A549 (cell line): ENCODE results near the gene ITGB8. TPM values are rescaled to one million over a fixed set of nuclear protein-coding genes. Genes with fewer than 3 reads are reported as not detected.

Source experiments
- ATAC-seq, 2 experiments: fragments of 200-7000 bp in 1 of 2; fragments of >200 bp in 1 of 2; cut with Nextera tagmentation in 1 of 2; cut with Tn5 transposase in 1 of 2; 3 replicates each; pipeline versions ENCODE4 v1.8.0 to v1.9.1; 2018 to 2020; ENCODE audit warnings: mild to moderate bottlenecking in 1 of 2, moderate library complexity in 1 of 2
- CTCF ChIA-PET: fragments of 300-600 bp; sonication (Branson Sonifier 250); formaldehyde crosslinking; extraction: SDS; loops from one replicate; lab custom pipeline; 2021; ENCODE audit warnings: antibody characterized with exemption, inconsistent platforms; lab: Yijun Ruan, JAX
- POLR2A ChIA-PET: fragments of 350-600 bp; formaldehyde crosslinking; extraction: SDS; loops from one replicate; lab custom pipeline; 2021; ENCODE audit warnings: antibody characterized with exemption, inconsistent platforms; lab: Yijun Ruan, JAX
- DNase-seq, 2 experiments: peaks; one replicate each; pipeline versions ENCODE4 v3.0.0 to v3.0.0-alpha.2; 2011 to 2016; ENCODE audit warnings: low read depth in 1 of 2, low spot score in 1 of 2
- FAIRE-seq: peaks from 2 replicates; lab custom pipeline; 2011; peaks lifted over from hg19 to GRCh38; lab: Jason Lieb, UNC
- H3K27ac ChIP-seq, 2 experiments: fragments of >200 bp; sonication (Bioruptor Twin); formaldehyde crosslinking; 3 replicates each; pipeline ENCODE4 v1.5.1; 2016 to 2017
- H3K4me1 ChIP-seq: fragments of >200 bp; sonication (Bioruptor Twin); formaldehyde crosslinking; 3 replicates; pipeline ENCODE4 v1.6.1; 2016
- H3K4me2 ChIP-seq: fragments of >200 bp; sonication (Bioruptor Twin); formaldehyde crosslinking; 3 replicates; pipeline ENCODE4 v1.6.1; 2016
- H3K4me3 ChIP-seq: fragments of >200 bp; sonication (Bioruptor Twin); formaldehyde crosslinking; 3 replicates; pipeline ENCODE4 v1.5.1; 2016
- H3K9me3 ChIP-seq: fragments of >200 bp; sonication (Bioruptor Twin); formaldehyde crosslinking; 3 replicates; pipeline ENCODE4 v1.6.1; 2016
- EHMT2 ChIP-seq: fragments of 200-600 bp; sonication (generic); IDR thresholded peaks from 2 replicates; pipeline ENCODE4 v1.6.1; 2016; ENCODE audit warnings: antibody characterized with exemption, low read depth, mild to moderate bottlenecking, moderate library complexity
- JUNB ChIP-seq: fragments of >200 bp; sonication (Bioruptor Twin); formaldehyde crosslinking; IDR thresholded peaks from 2 replicates; pipeline ENCODE4 v1.6.1; 2016
- KDM5A ChIP-seq: fragments of 200-600 bp; sonication (generic); IDR thresholded peaks from 2 replicates; pipeline ENCODE4 v1.6.1; 2016; ENCODE audit warnings: antibody characterized with exemption, mild to moderate bottlenecking
- MYC ChIP-seq: IDR thresholded peaks from 2 replicates; pipeline ENCODE4 v1.6.1; 2012; ENCODE audit warnings: mild to moderate bottlenecking, inconsistent platforms, low read length, improper control_type of control experiment, borderline replicate concordance
- NFE2L2 ChIP-seq: fragments of 150-350 bp; conservative IDR thresholded peaks from 2 replicates; pipeline ENCODE4 v1.6.1; 2014; ENCODE audit warnings: low read length
- NPAS2 ChIP-seq: fragments of 250-450 bp; sonication (Bioruptor Pico); IDR thresholded peaks from 2 replicates; pipeline ENCODE4 v1.8.0; 2022; ENCODE audit warnings: mild to moderate bottlenecking, moderate library complexity, borderline replicate concordance
- POLR2A ChIP-seq: IDR thresholded peaks from 2 replicates; pipeline ENCODE4 v1.6.1; 2012; ENCODE audit warnings: mild to moderate bottlenecking, low read length
- POLR2AphosphoS2 ChIP-seq: conservative IDR thresholded peaks from 2 replicates; pipeline ENCODE4 v1.6.1; 2012; ENCODE audit warnings: low read length, improper control_type of control experiment, inconsistent platforms
- RAD21 ChIP-seq, 2 experiments: fragments of >200 bp in 1 of 2; sonication (Bioruptor Twin) in 1 of 2; formaldehyde crosslinking in 1 of 2; IDR thresholded peaks in 1 of 2; conservative IDR thresholded peaks in 1 of 2; 2 replicates in 1 of 2; 3 replicates in 1 of 2; pipeline ENCODE4 v1.6.1; 2012 to 2018; ENCODE audit warnings: inconsistent platforms in 1 of 2
- RARB ChIP-seq: fragments of 250-450 bp; sonication (Bioruptor Pico); IDR thresholded peaks from 2 replicates; pipeline ENCODE4 v1.8.0; 2021; ENCODE audit warnings: mild to moderate bottlenecking, moderate library complexity
- RFX5 ChIP-seq: fragments of 450-650 bp; IDR thresholded peaks from 2 replicates; pipeline ENCODE4 v1.7.1; 2014; ENCODE audit warnings: antibody characterized with exemption, mild to moderate bottlenecking, moderate library complexity
- SREBF2 ChIP-seq: fragments of 450-650 bp; IDR thresholded peaks from 2 replicates; pipeline ENCODE4 v1.6.1; 2014; ENCODE audit warnings: mild to moderate bottlenecking, moderate library complexity
- TFCP2L1 ChIP-seq: fragments of 250-450 bp; sonication (Bioruptor Pico); IDR thresholded peaks from 2 replicates; pipeline ENCODE4 v1.5.0; 2021; ENCODE audit warnings: mild to moderate bottlenecking
- ZC3H11A ChIP-seq: fragments of 450-650 bp; IDR thresholded peaks from 2 replicates; pipeline ENCODE4 v1.6.1; 2014; ENCODE audit warnings: antibody characterized with exemption, mild to moderate bottlenecking
- ZNF302 ChIP-seq: fragments of 250-450 bp; sonication (Bioruptor Pico); IDR thresholded peaks from 2 replicates; pipeline ENCODE4 v1.9.0; 2021; ENCODE audit warnings: inconsistent platforms, mild to moderate bottlenecking, moderate library complexity
- WGBS: methylation state at CpG from one replicate; pipeline ENCODE4 v1.1.6; 2017; ENCODE audit errors: missing lambda C conversion rate; 5-methylcytosine and 5-hydroxymethylcytosine counted together
- polyA plus RNA-seq, 4 experiments: library from polyadenylated mRNA; depleted of rRNA in 3 of 4; stranded (reverse); fragments of >200 nt; fragmentation: RNase III in 1 of 4; extraction: RNeasy Plus Mini Kit Qiagen cat#74134 plus additional on column Dnase treatment in 1 of 4; gene quantifications; 2 replicates in 3 of 4; 3 replicates in 1 of 4; pipeline ENCODE4 v1.2.3, GENCODE V29; 2011 to 2017
- TF ChIP-seq, protein P1 (sequence below): fragments of >200 bp; sonication (Bioruptor Twin); formaldehyde crosslinking; IDR thresholded peaks from 3 replicates; pipeline ENCODE4 v1.5.1; 2016

Gene ITGB8
- polyA plus RNA-seq, 2 of the 4 experiments (the other 2 are of a cell fraction) = 0.39 to 0.67 TPM

DNA sequence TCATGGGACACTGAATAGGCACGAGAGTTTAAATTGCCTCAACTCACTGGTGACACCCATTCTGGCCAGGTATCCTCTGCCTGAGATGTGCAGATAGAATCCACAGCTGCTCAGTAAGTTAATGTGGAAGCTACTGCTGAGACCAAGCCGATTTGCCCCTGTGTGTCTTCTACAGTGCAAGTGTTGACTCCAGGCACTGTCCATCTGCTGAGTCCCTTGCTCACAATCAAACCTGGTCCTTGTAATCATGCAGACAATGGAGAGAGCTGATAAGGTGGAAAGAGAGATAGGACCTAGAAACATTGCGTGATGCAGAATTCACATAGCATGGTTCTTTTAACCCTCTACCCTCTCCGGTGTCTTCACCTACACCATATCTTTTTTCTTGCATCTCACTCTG, 101.4 kb downstream of the ITGB8 start:
- no peak overlapping the region for H3K4me2 ChIP-seq
- CTCF ChIA-PET = interaction anchor here (1.5 kb wide), 1 partner anchor 9 kb away, joined by 4 read pairs; no protein-coding TSS in a partner anchor
- H3K27ac ChIP-seq = no peak overlapping the region
- H3K9me3 ChIP-seq = no peaks in the 10 kb centered on the region
- POLR2A ChIA-PET = no interaction called here
- 39% methylated on average over 4 of the region's 4 CpGs for WGBS
- no peak overlapping the region for H3K4me3 ChIP-seq
- FAIRE-seq (no peak), ATAC-seq (no peak), DNase-seq (no peak)
- no peaks in the 10 kb centered on the region for H3K4me1 ChIP-seq
- TF ChIP-seq, protein P1, sequence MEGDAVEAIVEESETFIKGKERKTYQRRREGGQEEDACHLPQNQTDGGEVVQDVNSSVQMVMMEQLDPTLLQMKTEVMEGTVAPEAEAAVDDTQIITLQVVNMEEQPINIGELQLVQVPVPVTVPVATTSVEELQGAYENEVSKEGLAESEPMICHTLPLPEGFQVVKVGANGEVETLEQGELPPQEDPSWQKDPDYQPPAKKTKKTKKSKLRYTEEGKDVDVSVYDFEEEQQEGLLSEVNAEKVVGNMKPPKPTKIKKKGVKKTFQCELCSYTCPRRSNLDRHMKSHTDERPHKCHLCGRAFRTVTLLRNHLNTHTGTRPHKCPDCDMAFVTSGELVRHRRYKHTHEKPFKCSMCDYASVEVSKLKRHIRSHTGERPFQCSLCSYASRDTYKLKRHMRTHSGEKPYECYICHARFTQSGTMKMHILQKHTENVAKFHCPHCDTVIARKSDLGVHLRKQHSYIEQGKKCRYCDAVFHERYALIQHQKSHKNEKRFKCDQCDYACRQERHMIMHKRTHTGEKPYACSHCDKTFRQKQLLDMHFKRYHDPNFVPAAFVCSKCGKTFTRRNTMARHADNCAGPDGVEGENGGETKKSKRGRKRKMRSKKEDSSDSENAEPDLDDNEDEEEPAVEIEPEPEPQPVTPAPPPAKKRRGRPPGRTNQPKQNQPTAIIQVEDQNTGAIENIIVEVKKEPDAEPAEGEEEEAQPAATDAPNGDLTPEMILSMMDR = no peak
- TF ChIP-seq EHMT2 = no peak
- TF ChIP-seq RARB (CRISPR knock-in tag) = no peak

DNA sequence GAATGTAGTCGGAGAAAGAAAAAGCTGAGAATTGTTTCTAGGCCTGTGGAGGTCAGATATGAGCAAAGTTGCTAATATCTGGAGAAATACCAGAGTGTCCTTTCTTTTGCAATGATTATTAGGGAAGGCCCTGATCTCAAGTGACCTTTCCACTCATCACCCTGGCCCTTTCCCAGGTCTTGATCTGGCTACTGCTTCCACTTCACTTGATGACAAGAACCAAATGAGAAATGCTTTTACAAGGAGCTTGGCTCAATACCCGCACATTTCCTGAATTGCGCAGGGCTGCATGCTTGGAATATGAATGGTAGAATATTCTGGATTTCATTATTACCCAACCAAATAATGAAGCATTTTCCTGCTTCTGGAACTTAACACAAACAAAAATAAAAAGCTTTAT, 104.6 kb downstream of the ITGB8 start:
- ATAC-seq = no peak
- Histone ChIP-seq H3K4me2 (no peak overlapping the region), H3K9me3 (no peaks in the 10 kb centered on the region), H3K27ac (no peak overlapping the region), H3K4me1 (no peaks in the 10 kb centered on the region), H3K4me3 (no peak overlapping the region)
- no peak for DNase-seq
- no peak for FAIRE-seq
- POLR2A ChIA-PET = no interaction called here
- TF ChIP-seq RFX5 (no peak), SREBF2 (no peak), ZC3H11A (no peak), ZNF302 (CRISPR knock-in tag) (no peak), JUNB (no peak), POLR2AphosphoS2 (no peak), MYC (no peak)
- 65% methylated on average over 3 of the region's 3 CpGs for WGBS
- CTCF ChIA-PET = interaction anchor here (0.6 kb wide), 1 partner anchor 743 kb away, joined by 3 read pairs; no protein-coding TSS in a partner anchor

- H3K27ac ChIP-seq = no peak overlapping the region
- no peak for ATAC-seq
- no peak for DNase-seq
- POLR2A ChIA-PET = no interaction called here
- CTCF ChIA-PET = no interaction called here
- H3K4me2 ChIP-seq = no peak overlapping the region
- no peaks in the 10 kb centered on the region for H3K9me3 ChIP-seq
- no peak overlapping the region for H3K4me3 ChIP-seq
- no peak for TF ChIP-seq NFE2L2
- TF ChIP-seq NPAS2 (CRISPR knock-in tag) = no peak
- no peak for TF ChIP-seq POLR2A
- no peak for TF ChIP-seq JUNB
- no peak for TF ChIP-seq EHMT2
- TF ChIP-seq TFCP2L1 (CRISPR knock-in tag) = no peak
- H3K4me1 ChIP-seq = no peaks in the 10 kb centered on the region
- FAIRE-seq = no peak
Measured at GRCh38 chr7:20438248-20438647, 107.5 kb downstream of the ITGB8 start.

DNA sequence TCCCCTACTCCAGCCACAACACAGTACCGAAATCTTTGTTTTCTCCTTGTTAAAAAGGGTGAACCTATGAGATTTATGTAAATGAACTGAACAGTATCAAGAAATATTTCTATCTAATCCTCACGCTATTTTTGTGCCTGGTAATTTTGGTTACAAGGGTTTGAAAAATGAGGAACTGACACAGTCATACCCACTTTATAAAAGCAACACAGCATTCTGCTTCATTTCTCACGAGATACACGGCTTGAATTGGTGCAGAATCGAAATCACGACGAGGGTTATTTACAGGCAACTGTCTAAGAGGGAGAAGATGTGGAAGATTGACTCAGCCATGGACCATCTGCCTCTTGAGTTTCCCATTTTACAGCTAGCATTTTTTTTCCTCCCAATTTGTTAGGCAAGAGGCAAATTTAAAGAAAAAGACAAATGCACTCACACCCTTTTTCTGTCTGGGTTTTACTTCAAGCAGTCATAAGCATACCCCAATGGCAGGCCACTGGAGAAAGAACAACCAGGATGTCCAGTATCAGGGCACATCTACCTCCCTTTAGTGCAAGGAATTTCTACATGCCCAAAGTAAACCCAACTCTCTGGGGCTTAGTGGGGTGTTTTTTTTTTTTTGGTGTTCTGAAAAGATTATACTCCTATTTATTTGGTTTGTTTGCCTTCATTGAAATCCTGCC, 108.1 kb downstream of the ITGB8 start:
- Histone ChIP-seq H3K27ac (no peak overlapping the region), H3K4me3 (no peak overlapping the region), H3K9me3 (no peaks in the 10 kb centered on the region), H3K4me2 (no peak overlapping the region)
- DNase-seq (no peak), FAIRE-seq (no peak)
- ChIA-PET CTCF (no interaction called here), POLR2A (interaction anchor here (0.7 kb wide), 1 partner anchor 25 kb away, joined by 3 read pairs; no protein-coding TSS in a partner anchor)
- TF ChIP-seq KDM5A = no peak
- TF ChIP-seq RAD21 (conservative IDR thresholded peaks at IDR 0.05 in 1 of 2, IDR thresholded peaks at IDR 0.05 in 1 of 2) = no peak
- TF ChIP-seq, all 56 proteins: peak for 0
- 49% methylated on average over 7 of the region's 7 CpGs for WGBS
- ATAC-seq = no peak
- no peaks in the 10 kb centered on the region for H3K4me1 ChIP-seq
